AG04450 (cell line): ENCODE results near the gene ZDHHC13. TPM values are rescaled to one million over a fixed set of nuclear protein-coding genes. Genes with fewer than 3 reads are reported as not detected.

Source experiments
- CTCF ChIA-PET: fragments of 300-600, 350-600 bp; formaldehyde crosslinking; extraction: SDS; loops from one replicate; lab custom pipeline; 2022; ENCODE audit warnings: antibody characterized with exemption, inconsistent platforms; lab: Charles Lee
- POLR2A ChIA-PET: fragments of 350-600 bp; formaldehyde crosslinking; extraction: SDS; loops from one replicate; lab custom pipeline; 2021; ENCODE audit warnings: antibody characterized with exemption, inconsistent platforms; lab: Yijun Ruan, JAX
- DNase-seq: peaks from one replicate; pipeline ENCODE4 v3.0.0-alpha.2; 2011; ENCODE audit warnings: low read depth, low spot score
- H3K27ac ChIP-seq: one replicate; pipeline ENCODE4 v1.5.1; 2012; ENCODE audit warnings: low read depth, low read length, control low read depth
- H3K27me3 ChIP-seq: one replicate; pipeline ENCODE4 v1.6.0; 2012; ENCODE audit warnings: low read length; ENCODE audit not compliant: control insufficient read depth, insufficient read depth
- H3K4me3 ChIP-seq: 2 replicates; pipeline ENCODE4 v1.5.1; 2011; ENCODE audit warnings: mild to moderate bottlenecking, low read depth, low read length, control low read depth
- H3K9me3 ChIP-seq: 2 replicates; pipeline ENCODE4 v1.5.1; 2012; ENCODE audit warnings: low read length; ENCODE audit not compliant: control insufficient read depth, insufficient read depth
- CTCF ChIP-seq: IDR thresholded peaks from 2 replicates; pipeline ENCODE4 v1.5.1; 2011; ENCODE audit warnings: low read depth, low read length, control low read depth, inconsistent platforms
- polyA plus RNA-seq: library from polyadenylated mRNA; depleted of rRNA; stranded (reverse); fragments of >200 nt; gene quantifications from 2 replicates; pipeline ENCODE4 v1.2.3, GENCODE V29; 2011

The ZDHHC13 gene
- polyA plus RNA-seq, 1 experiment = 15.4 TPM

GRCh38 chr11:19163617-19164016, 46.6 kb downstream of the ZDHHC13 start:
- TF ChIP-seq CTCF = no peak
- no peaks in the 10 kb centered on the region for H3K9me3 ChIP-seq
- ChIA-PET CTCF (no interaction called here), POLR2A (no interaction called here)
- H3K4me3 ChIP-seq = no peak overlapping the region
- H3K27me3 ChIP-seq = no peaks in the 10 kb centered on the region
- DNase-seq = no peak
- no peak overlapping the region for H3K27ac ChIP-seq

GRCh38 chr11:19164230-19164855, 47.4 kb downstream of the ZDHHC13 start:
- CTCF ChIA-PET = no interaction called here

GRCh38 chr11:19164881-19165280, 47.9 kb downstream of the ZDHHC13 start:
- CTCF ChIA-PET = no interaction called here
- H3K9me3 ChIP-seq = no peaks in the 10 kb centered on the region
- H3K4me3 ChIP-seq = no peak overlapping the region
- POLR2A ChIA-PET = no interaction called here
- DNase-seq = no peak
- no peaks in the 10 kb centered on the region for H3K27me3 ChIP-seq
- H3K27ac ChIP-seq = no peak overlapping the region
- TF ChIP-seq CTCF = no peak

More at GRCh38 chr11:19164230-19164855, 47.4 kb downstream of the ZDHHC13 start:
- no peaks in the 10 kb centered on the region for H3K27me3 ChIP-seq
- H3K9me3 ChIP-seq = no peaks in the 10 kb centered on the region
- no peak overlapping the region for H3K27ac ChIP-seq
- no peak for TF ChIP-seq CTCF
- DNase-seq = no peak
- no peak overlapping the region for H3K4me3 ChIP-seq
- POLR2A ChIA-PET = no interaction called here

GRCh38 chr11:19168090-19168489, 51.1 kb downstream of the ZDHHC13 start:
- ChIA-PET POLR2A (no interaction called here), CTCF (interaction anchor here (1.1 kb wide), 1 partner anchor 13 kb away, joined by 5 read pairs; no protein-coding TSS in a partner anchor)
- no peaks in the 10 kb centered on the region for H3K9me3 ChIP-seq
- no peak for DNase-seq
- no peaks in the 10 kb centered on the region for H3K27me3 ChIP-seq
- TF ChIP-seq CTCF = no peak
- H3K27ac ChIP-seq = no peak overlapping the region
- H3K4me3 ChIP-seq = no peak overlapping the region

GRCh38 chr11:19173004-19173689, 56.2 kb downstream of the ZDHHC13 start:
- CTCF ChIA-PET = no interaction called here

More at GRCh38 chr11:19173004-19173689, 56.2 kb downstream of the ZDHHC13 start:
- H3K4me3 ChIP-seq = no peak overlapping the region
- H3K27me3 ChIP-seq = no peaks in the 10 kb centered on the region
- no peak overlapping the region for H3K27ac ChIP-seq
- TF ChIP-seq CTCF = no peak
- DNase-seq = no peak
- POLR2A ChIA-PET = no interaction called here
- H3K9me3 ChIP-seq = no peaks in the 10 kb centered on the region
